Measurements from ENCODE around the gene TMEM208.

TMEM208 gene

DNA sequence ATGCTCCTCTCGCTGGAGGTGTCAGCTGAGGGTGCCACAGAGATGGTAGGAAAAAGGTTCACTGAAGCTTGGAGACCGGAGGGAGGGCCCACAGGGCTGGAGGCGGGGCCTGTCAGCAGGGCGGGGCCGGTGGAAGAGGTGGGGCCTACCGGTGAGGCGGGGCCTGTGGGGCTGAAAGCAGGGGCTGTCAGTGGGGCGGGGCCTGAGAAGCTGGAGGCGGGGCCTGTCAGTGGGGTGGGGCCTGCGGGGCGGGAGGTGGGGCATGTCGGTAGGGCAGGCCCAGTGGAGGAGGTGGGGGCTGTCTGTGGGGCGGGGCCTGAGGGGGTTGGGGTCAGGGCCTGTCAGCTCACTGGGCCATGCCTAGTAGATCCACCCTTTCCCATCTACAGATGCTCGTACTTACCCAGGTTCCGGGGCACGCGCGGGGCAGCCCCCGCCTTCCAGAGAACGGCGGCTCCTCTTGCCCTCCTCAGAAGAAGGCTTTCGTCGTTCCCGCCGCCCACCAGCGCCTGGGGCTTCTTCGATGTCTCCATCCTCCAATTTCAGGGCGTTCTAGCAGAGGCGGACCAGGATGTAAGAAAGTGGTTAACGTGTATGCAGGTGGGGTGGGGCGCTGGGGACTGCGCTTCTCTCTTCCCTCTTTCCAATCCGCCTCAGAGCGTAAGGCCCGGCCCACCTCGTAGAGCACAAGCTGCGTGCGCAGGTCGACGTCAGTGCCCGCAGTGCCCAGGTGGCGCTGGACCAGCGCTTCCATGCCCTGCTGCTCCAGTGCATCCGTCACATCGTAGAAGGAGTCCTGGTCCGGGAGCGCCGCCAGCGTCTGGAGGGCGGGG lies 9.8 kb downstream of the TMEM208 start:
- ATAC-seq = peak; percentile 78
- peak; percentile 90 for DNase-seq

DNA sequence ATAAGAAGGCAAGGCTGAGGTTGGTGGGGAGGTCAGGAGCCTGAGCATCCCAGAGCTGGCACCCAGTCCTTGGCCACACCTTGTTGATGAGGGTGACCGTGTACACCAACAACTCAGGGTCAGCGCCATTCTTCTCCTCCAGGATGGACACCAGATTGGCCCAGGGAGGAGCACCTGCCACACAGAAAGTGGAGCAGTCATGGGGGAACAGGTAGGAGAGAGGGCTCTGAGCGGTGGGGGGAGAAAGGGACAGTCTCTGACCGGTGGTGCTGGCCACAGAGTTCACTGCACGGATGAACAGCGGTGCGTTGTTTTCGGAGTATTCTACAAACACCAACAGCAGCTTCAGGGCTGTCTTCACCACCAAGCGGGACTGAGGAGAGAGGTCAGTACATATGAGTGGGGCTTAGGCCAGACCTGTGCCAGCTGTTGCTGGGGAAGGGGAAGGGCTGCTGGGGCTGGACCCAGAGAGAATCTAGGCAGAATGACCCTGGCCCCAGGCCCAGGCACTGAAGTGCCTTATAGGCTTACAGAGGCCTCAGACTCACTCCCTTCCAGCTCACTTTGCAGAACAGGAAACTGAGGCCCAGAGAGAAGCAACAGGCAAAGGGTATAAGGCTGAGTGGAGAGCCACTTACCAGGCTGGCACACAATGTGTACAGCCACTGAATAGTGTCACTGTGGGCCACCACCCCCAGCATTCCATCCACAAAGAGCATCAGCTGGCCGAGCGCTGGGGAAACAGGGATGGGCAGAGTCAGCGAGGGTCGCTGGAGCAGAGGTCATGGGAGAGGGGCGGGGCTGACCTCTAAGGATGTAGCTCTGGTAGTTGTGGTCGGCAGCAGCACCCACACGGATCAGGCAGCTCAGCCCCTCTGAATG lies 10.7 kb downstream of the TMEM208 start:
- ATAC-seq (no peak), DNase-seq (no peak)

DNA sequence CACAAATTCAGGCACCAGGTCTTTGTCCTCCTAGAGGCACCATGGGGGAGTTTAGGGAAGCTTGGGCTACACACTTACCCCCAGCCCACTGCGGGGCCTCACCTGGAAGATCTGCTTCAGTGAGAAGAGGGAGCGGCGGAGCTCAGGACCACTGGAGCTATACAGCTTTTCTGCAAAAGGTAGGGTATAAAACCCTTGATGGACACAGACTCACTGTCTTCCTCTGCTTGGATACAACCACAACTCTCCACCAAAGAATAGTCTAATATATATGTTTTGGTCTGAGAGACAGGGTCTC lies 11.3 kb downstream of the TMEM208 start:
- ATAC-seq (no peak), DNase-seq (no peak)

DNA sequence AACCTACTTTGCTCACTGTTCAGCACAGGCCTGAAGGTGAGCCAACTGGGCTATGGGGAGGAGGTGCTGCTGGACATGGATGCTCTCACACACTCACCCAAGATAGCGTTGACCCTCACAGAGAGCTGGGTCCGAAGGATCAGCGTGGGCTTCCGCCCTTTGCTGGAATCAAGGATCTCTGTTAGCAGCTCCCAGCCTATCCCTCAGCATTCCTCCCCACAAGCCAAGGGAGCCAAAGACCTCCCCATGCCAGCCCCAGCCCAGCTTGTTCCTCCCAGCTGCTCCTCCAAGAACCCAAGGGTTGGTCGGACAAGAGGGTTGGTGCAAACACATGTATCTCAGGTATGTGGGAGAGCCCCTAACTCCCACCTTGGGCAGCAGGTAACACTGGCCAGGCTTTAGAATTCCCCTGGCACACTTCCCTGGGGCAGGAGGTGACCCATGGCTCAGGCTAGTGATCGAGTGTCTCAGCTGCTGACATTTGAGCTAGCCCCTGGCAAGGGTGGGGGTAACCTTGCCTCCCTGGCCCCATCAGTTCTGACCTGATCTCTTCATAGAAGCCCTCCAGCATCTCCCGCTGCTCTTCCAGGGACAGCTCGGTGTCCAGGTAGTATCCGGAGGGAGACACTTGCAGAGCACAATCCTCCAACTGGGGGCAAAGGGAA lies 12.0 kb downstream of the TMEM208 start:
- no peak for ATAC-seq
- DNase-seq = no peak

- ATAC-seq (no peak), DNase-seq (no peak)
Observed at GRCh38 chr16:67240506-67240905, 13.6 kb downstream of the TMEM208 start.

DNA sequence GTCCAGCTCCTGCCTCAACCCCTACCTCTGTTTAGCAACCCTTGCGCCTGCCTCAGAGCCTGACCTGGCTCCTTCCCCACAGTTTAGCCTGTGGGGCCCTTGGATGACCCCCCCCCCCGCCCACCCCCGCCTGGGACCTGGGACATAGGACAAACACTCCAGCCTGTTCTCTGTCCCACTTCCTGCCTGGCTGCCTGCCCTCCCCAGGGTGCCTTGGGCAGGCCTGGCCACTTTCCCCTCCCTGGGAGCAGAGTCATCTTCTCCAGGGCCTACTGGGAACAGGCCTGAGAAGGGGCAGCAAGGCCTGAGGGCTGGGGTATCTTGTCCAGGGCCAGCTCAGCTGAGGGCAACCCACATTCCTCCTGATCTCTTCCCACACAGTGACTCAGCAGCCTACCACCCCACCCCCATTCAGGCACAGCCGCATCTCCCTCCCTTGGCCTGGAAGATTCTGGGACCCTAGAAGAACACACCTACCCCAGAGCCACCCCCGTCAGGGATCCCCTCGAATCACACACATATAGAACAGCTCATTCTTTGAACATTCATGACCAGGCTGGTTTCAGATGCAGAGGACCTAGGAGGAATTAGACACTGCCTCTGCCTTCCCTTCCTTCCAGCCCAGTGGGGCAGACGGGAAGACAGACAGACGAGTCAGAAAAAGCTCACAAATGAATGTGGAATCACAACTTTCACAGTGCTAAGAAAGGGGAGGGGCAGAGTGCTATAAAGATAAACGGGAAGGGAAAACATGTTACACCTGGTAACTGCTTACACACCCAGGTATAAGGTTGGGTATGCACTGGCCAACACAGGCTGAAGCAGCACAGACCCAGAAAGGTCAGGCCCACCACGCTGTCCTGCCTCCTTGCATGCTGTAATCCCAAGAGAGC lies 14.3 kb downstream of the TMEM208 start:
- DNase-seq (no peak), ATAC-seq (no peak)

DNA sequence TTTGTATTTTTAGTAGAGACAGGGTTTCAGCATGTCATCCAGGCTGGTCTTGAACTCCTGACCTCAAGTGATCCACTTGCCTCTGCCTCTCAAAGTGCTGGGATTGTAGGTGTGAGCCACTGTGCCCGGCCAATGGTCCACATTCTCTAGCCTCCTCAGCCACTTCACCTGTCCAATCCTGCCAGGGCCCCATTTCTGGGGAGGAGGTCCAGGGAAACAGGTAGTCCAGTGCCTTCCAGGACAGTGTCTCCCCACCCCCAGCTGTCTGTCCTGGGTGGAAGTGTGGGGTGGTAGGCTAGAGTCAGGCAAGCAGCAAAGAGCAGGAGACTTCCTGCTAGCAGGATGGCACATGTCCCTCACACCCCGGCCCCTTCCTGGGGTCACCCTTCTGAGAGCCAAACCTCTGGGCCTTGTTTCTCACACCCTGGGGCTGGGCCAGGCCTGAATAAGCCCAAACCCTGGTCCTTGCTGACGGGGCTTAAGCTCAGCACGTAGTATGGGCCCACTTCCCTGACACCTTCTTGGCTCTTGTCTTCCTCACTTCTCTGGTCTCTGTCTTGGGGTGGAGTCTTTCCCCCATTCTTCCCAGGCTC lies 15.3 kb downstream of the TMEM208 start:
- ATAC-seq = no peak
- no peak for DNase-seq

GRCh38 chr16:67243481-67243880 lies 16.6 kb downstream of the TMEM208 start:
- DNase-seq (no peak), ATAC-seq (no peak)

DNA sequence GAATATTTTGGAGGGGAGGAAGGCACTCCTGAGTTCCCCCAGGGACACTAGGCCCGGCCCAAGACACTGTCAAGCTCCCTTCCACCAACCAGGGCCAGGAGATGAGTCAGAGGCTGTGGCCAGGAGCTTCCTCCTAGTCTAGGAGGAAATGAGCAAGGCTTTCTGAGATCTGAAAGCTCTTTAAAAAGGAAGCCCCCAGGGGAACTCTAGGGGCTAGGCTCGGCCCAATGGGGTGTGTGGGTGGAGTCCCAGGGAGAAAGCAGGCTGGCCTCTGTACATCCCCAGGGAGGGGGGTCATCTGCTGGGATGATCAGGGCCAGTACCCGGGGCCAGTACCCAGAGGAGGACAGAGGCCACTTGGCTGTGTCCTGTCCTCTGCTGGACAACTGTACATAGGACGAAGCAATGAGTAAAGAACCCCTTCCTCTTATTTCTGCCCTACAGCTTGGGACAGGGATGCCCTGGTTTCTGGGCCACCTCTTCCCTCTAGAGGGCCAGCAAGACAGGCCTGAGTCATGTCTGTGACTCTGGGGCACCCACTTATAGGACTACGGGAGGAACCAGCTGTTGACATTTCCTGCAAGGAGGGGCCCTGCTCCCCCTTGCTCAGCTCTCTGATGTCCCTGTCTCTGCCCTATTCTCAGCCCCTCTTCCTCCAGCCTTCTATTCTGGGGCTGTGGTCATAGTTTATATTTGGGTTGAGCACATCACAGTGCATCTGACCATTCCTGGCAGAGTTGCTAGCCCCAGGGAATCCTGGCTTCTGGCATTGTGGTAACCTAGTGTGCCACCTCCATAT lies 17.7 kb downstream of the TMEM208 start:
- ATAC-seq (peak; percentile 75), DNase-seq (peak; percentile 85)

GRCh38 chr16:67245186-67245585 lies 18.3 kb downstream of the TMEM208 start:
- DNase-seq = no peak
- ATAC-seq = no peak

- no peak for ATAC-seq
- DNase-seq = no peak
Observed at GRCh38 chr16:67245674-67246080, 18.7 kb downstream of the TMEM208 start.

DNA sequence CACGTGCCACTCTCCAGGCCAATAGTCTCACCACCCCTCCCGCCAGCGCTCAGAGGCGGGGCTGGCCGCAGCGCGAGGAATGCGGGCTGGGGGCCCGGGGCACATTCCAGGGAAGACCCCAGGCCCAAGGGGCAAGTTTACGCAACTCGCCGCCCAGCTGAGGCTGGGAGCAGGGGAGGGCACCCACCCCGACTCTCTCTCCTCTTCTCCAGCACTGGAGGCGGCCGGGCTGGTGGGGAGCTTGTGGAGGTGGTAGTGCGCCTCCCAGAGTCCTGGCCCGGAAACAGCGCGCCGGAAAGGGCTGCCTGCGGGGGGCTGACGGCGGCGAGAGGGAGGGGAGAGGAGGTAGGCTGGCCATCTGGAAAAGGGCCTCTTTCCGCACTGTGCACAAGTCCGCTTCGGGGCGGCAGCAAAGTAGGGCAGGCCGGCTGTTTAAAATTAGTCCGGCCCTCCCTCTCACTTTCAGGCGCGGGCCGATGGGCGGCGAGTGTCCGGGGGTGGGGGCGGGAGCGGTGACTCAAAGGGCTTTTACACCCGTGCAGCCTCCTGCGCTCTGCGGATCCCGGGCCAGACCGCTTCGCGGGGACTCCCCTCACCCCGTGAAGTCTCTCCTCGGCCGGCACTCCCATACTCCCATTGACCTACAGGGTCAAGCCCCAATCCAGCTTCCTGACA lies 19.3 kb downstream of the TMEM208 start:
- ATAC-seq = peak; percentile 6
- peak; percentile 79 for DNase-seq

- DNase-seq (no peak), ATAC-seq (no peak)
Observed at GRCh38 chr16:67246756-67247191, 19.8 kb downstream of the TMEM208 start.

GRCh38 chr16:67247192-67248072 lies 20.5 kb downstream of the TMEM208 start, which contains the start of gene FHOD1:
Gene FHOD1 (minus strand): TSS chr16:67247481. CDS start chr16:67247410, 71 bp downstream.
- ATAC-seq = peak; percentile 66
- peak; percentile 99 for DNase-seq

- ATAC-seq (no peak), DNase-seq (no peak)
Observed at GRCh38 chr16:67248073-67248400, 21.1 kb downstream of the TMEM208 start.

- DNase-seq (peak; percentile 59), ATAC-seq (no peak)
Observed at GRCh38 chr16:67248401-67249177, 21.7 kb downstream of the TMEM208 start, which contains the start of gene SLC9A5. Gene SLC9A5 (plus strand): TSS chr16:67248979. CDS start chr16:67249015, 36 bp downstream.

DNA sequence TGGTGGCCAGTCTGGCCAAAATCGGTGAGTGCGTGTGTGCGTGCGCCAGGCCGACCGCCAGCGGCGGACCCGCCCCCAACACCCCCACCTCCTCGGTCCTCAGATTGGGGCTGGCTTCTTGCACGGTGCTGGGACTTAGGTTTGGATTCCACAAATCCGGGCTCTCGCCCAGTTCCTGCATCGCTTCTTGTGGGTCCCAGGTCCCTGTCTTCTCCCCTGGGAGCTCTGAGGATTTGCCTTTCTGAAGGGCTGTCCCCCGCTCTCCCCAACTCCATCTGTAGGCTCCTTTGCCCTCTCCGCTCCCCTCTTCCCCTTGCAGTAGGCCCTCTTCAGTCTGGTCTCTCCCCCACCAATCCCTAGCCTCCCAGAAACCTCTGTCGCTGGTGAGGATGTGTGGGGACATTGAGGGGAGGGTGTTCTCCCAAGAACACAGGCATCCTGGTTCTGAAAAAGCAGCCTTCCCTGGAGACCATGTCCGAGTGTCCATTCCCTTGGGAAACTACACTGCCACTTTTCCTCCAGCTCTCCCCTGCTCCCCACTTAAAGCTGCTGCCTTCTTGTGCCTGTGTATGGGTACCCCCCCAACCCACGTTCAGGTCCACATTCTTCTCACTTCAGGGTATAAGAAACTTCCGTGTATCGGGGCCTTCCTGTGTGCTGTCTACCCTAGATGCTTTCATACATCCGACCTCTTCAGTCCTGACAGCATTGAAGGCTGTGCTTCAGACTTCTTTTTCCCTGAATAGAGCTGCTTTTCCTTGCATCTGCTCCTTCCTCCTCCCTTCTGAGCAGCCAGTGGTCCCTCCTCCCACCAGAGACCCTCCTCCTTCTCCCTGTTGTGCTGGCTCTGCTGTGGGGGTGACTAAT lies 22.5 kb downstream of the TMEM208 start:
- ATAC-seq (no peak), DNase-seq (no peak)
